ENCODE measurements around the gene MAD2L2.

DNA sequence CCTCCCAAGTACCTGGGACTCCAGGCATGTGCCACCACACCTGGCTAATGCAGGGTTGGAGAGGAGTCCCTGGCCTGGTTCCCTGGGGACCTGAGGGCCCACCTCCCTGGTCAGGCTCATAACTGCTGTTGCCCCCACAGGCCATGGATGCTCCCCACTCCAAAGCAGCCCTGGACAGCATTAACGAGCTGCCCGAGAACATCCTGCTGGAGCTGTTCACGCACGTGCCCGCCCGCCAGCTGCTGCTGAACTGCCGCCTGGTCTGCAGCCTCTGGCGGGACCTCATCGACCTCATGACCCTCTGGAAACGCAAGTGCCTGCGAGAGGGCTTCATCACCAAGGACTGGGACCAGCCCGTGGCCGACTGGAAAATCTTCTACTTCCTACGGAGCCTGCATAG, 12.4 kb downstream of the MAD2L2 start:
- no peak for TF ChIP-seq POLR2A (IDR thresholded peaks at IDR 0.05)
- TF ChIP-seq, protein P1, sequence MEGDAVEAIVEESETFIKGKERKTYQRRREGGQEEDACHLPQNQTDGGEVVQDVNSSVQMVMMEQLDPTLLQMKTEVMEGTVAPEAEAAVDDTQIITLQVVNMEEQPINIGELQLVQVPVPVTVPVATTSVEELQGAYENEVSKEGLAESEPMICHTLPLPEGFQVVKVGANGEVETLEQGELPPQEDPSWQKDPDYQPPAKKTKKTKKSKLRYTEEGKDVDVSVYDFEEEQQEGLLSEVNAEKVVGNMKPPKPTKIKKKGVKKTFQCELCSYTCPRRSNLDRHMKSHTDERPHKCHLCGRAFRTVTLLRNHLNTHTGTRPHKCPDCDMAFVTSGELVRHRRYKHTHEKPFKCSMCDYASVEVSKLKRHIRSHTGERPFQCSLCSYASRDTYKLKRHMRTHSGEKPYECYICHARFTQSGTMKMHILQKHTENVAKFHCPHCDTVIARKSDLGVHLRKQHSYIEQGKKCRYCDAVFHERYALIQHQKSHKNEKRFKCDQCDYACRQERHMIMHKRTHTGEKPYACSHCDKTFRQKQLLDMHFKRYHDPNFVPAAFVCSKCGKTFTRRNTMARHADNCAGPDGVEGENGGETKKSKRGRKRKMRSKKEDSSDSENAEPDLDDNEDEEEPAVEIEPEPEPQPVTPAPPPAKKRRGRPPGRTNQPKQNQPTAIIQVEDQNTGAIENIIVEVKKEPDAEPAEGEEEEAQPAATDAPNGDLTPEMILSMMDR (IDR thresholded peaks at IDR 0.05) = no peak
